Left lung (tissue), 10 donors: ENCODE results near the gene LIMA1. TPM values are rescaled to one million over a fixed set of nuclear protein-coding genes. Genes with fewer than 3 reads are reported as not detected.
"Not testable (repeated sequence)": the region's sequence is repeated elsewhere in the genome, so short reads cannot be mapped to it uniquely, and the experiment has no call there.

ENCODE experiments used
- ATAC-seq: fragments of 200-7000 bp; cut with Tn5 transposase; one replicate; pipeline ENCODE4 v1.9.1; 2020; ENCODE audit warnings: moderate library complexity
- DNase-seq, 4 donors: peaks; one replicate each; pipeline ENCODE4 v3.0.0-alpha.2; 2013 to 2020
- H3K27ac ChIP-seq, 2 donors: fragments of 200-600 bp; sonication (generic) in 1 of 2; one replicate each; pipeline versions ENCODE4 v1.5.0 to v1.8.0; 2020 to 2021
- H3K27me3 ChIP-seq, 2 donors: fragments of 200-600 bp; sonication (generic) in 1 of 2; one replicate each; pipeline versions ENCODE4 v1.5.0 to v1.8.0; 2020 to 2021
- H3K36me3 ChIP-seq, 2 donors: fragments of 200-600 bp; sonication (generic) in 1 of 2; one replicate each; pipeline versions ENCODE4 v1.5.0 to v1.8.0; 2020 to 2021
- H3K4me1 ChIP-seq, 2 donors: fragments of 200-600 bp; one replicate each; pipeline ENCODE4 v1.8.0; 2021
- H3K4me3 ChIP-seq, 2 donors: fragments of 200-600 bp; sonication (generic) in 1 of 2; one replicate each; pipeline versions ENCODE4 v1.5.0 to v1.8.0; 2020 to 2021; ENCODE audit warnings: mild to moderate bottlenecking in 1 of 2
- H3K9me3 ChIP-seq, 2 donors: fragments of 200-600 bp; sonication (generic) in 1 of 2; one replicate each; pipeline versions ENCODE4 v1.5.0 to v1.8.0; 2020 to 2021
- intact Hi-C, 2 donors: fragments of 100-400 bp; cut with DNase I; formaldehyde crosslinking; loops; one replicate each; pipeline versions ENCODE4 v1.11.2 to v1.14.2; 2022
- polyA plus RNA-seq, 6 donors: library from polyadenylated mRNA; unstranded; fragments of 120-200 nt; gene quantifications; one replicate each; pipeline ENCODE4 v1.2.1, GENCODE V29; 2013; ENCODE audit not compliant: insufficient read length in 6 of 6
- total RNA-seq, 2 donors: library from RNA; stranded (reverse); fragmentation: NEBNext Ultra II Directional; extraction: Animal tissue kit (Norgen Biotek cat#: 25700); gene quantifications; one replicate each; pipeline ENCODE4 v1.2.1, GENCODE V29; 2021
- TF ChIP-seq, protein P1 (sequence below), 2 donors: fragments of 200-600 bp; sonication (generic) in 1 of 2; IDR thresholded peaks; one replicate each; pipeline versions ENCODE4 v1.5.0 to v1.8.0; 2021; ENCODE audit warnings: antibody characterized with exemption in 2 of 2
- donor health status: DM: no; HTN: yes; CAD: no.
- donor health status: DM: no; HTN: no; CAD: no.

LIMA1 gene
- total and polyA plus RNA-seq, 8 donors, result 71.9 to 91.0 (median 81.9) TPM

- H3K27ac ChIP-seq, result no peak overlapping the region
- H3K4me3 ChIP-seq, result no peak overlapping the region
- H3K9me3 ChIP-seq, result no peaks in the 10 kb centered on the region
- H3K36me3 ChIP-seq, result no peaks in the 10 kb centered on the region
- H3K4me1 ChIP-seq, result no peaks in the 10 kb centered on the region
- no peaks in the 10 kb centered on the region for H3K27me3 ChIP-seq
- no peak for DNase-seq
- intact Hi-C loops, result no loop called here
- TF ChIP-seq, protein P1, sequence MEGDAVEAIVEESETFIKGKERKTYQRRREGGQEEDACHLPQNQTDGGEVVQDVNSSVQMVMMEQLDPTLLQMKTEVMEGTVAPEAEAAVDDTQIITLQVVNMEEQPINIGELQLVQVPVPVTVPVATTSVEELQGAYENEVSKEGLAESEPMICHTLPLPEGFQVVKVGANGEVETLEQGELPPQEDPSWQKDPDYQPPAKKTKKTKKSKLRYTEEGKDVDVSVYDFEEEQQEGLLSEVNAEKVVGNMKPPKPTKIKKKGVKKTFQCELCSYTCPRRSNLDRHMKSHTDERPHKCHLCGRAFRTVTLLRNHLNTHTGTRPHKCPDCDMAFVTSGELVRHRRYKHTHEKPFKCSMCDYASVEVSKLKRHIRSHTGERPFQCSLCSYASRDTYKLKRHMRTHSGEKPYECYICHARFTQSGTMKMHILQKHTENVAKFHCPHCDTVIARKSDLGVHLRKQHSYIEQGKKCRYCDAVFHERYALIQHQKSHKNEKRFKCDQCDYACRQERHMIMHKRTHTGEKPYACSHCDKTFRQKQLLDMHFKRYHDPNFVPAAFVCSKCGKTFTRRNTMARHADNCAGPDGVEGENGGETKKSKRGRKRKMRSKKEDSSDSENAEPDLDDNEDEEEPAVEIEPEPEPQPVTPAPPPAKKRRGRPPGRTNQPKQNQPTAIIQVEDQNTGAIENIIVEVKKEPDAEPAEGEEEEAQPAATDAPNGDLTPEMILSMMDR (IDR thresholded peaks at IDR 0.05), result no peak
- no peak for ATAC-seq
Observed at GRCh38 chr12:50156641-50157040, 126.7 kb downstream of the LIMA1 start.

- H3K27ac ChIP-seq, H3K4me3 ChIP-seq, DNase-seq, intact Hi-C loops, H3K36me3 ChIP-seq, ATAC-seq, H3K9me3 ChIP-seq, H3K27me3 ChIP-seq, H3K4me1 ChIP-seq: not testable (repeated sequence)
Observed at GRCh38 chr12:50154947-50155346, 128.4 kb downstream of the LIMA1 start.

- H3K27me3 ChIP-seq, result no peaks in the 10 kb centered on the region
- no peaks in the 10 kb centered on the region for H3K9me3 ChIP-seq
- peak; percentile 23 for ATAC-seq
- no peak for DNase-seq
- H3K27ac ChIP-seq, result no peak overlapping the region
- no peaks in the 10 kb centered on the region for H3K36me3 ChIP-seq
- no peak overlapping the region for H3K4me3 ChIP-seq
- H3K4me1 ChIP-seq, result no peaks in the 10 kb centered on the region
- intact Hi-C loops, result no loop called here
- TF ChIP-seq, protein P1 (IDR thresholded peaks at IDR 0.05), result no peak
Observed at GRCh38 chr12:50151047-50151687, 132.2 kb downstream of the LIMA1 start.

- TF ChIP-seq, protein P1 (IDR thresholded peaks at IDR 0.05), result no peak
- DNase-seq (no peak), ATAC-seq (no peak)
- H3K4me3 ChIP-seq, result no peak overlapping the region
- intact Hi-C loops, result no loop called here
- H3K27me3 ChIP-seq, result no peaks in the 10 kb centered on the region
- no peaks in the 10 kb centered on the region for H3K4me1 ChIP-seq
- H3K36me3 ChIP-seq, result no peaks in the 10 kb centered on the region
- no peaks in the 10 kb centered on the region for H3K9me3 ChIP-seq
- no peak overlapping the region for H3K27ac ChIP-seq
Observed at GRCh38 chr12:50149311-50149710, 134.0 kb downstream of the LIMA1 start.

DNA sequence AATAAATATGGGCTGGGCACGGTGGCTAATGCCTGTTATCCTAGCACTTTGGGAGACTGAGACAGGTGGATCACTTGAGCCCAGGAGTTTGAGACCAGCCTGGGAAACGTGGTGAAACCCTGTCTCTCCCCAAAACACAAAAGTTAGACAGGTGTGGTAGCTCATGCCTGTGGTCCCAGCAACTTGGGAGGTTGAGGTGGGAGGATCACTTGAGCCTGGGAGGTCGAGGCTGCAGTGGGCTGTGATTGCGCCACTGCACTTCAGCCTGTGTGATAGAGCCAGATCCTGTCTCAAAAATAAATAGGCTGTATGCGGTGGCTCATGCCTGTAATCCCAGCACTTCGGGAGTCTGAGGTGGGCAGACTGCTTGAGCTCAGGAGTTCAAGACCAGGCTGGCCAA, 135.3 kb downstream of the LIMA1 start:
- H3K36me3 ChIP-seq, H3K4me1 ChIP-seq, H3K9me3 ChIP-seq, DNase-seq, H3K27me3 ChIP-seq, H3K27ac ChIP-seq, intact Hi-C loops, H3K4me3 ChIP-seq, ATAC-seq: not testable (repeated sequence)

DNA sequence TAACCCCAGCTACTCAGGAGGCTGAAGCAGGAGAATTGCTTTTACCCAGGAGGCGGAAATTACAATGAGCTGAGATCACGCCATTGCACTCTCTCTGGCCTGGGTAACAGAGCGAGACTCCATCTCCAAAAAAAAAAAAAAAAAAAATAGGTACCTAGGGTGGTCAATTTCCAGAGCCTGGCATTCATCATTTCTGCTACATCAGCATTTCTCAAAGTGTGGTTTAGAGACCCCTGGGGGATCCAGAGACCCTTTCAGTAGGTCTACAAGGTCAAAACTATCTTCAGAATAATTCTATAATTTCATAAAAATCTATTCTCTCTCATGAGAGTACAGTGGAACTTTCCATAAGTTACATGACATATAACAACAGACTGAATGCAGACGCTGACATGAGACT, 136.0 kb downstream of the LIMA1 start:
- Histone ChIP-seq H3K9me3 (no peaks in the 10 kb centered on the region), H3K36me3 (peaks cover 0 to 12% of the 10 kb centered on the region in 2 donors), H3K27me3 (no peaks in the 10 kb centered on the region), H3K4me1 (no peaks in the 10 kb centered on the region), H3K4me3 (no peak overlapping the region), H3K27ac (no peak overlapping the region)
- DNase-seq (no peak), ATAC-seq (no peak)
- TF ChIP-seq, protein P1 (IDR thresholded peaks at IDR 0.05), result no peak
- intact Hi-C loops, result no loop called here
